OCI-LY1 (cell line): ENCODE data around the gene ADAMTSL3.

ENCODE experiments used
- H2AFZ ChIP-seq: fragments of 200-600 bp; sonication (generic), shearing (Covaris generic); 2 replicates; pipeline ENCODE4 v1.6.0; 2014; ENCODE audit warnings: antibody characterized with exemption, mild to moderate bottlenecking, low read length
- H3F3A ChIP-seq: fragments of 200-600 bp; sonication (generic), shearing (Covaris generic); 2 replicates; pipeline ENCODE4 v1.6.0; 2014; ENCODE audit warnings: mild to moderate bottlenecking, antibody characterized with exemption, low read length, moderate library complexity; ENCODE audit not compliant: insufficient read depth
- H3K27ac ChIP-seq: fragments of 200-600 bp; sonication (generic); 2 replicates; pipeline ENCODE4 v1.5.1; 2014; ENCODE audit warnings: low read length, mixed run types, mild to moderate bottlenecking, low read depth; ENCODE audit not compliant: poor library complexity, severe bottlenecking
- H3K27me3 ChIP-seq: fragments of 200-600 bp; sonication (generic); 2 replicates; pipeline ENCODE4 v1.6.0; 2014; ENCODE audit warnings: antibody characterized with exemption, mild to moderate bottlenecking, low read length, moderate library complexity; ENCODE audit not compliant: insufficient read depth
- H3K36me3 ChIP-seq: fragments of 200-600 bp; sonication (generic); 2 replicates; pipeline ENCODE4 v1.6.1; 2014; ENCODE audit warnings: mild to moderate bottlenecking, antibody characterized with exemption, low read length, moderate library complexity, mixed read lengths; ENCODE audit not compliant: insufficient read depth
- H3K4me1 ChIP-seq: fragments of 200-600 bp; sonication (generic); 2 replicates; pipeline ENCODE4 v1.5.1; 2014; ENCODE audit warnings: mild to moderate bottlenecking, low read length, moderate library complexity; ENCODE audit not compliant: insufficient read depth, severe bottlenecking
- H3K4me2 ChIP-seq: fragments of 200-600 bp; sonication (generic), shearing (Covaris generic); 2 replicates; pipeline ENCODE4 v1.6.1; 2014; ENCODE audit warnings: low read length
- H3K4me3 ChIP-seq: fragments of 200-600 bp; sonication (generic); 2 replicates; pipeline ENCODE4 v1.5.1; 2014; ENCODE audit warnings: low read length, low read depth, mild to moderate bottlenecking, mixed read lengths; ENCODE audit not compliant: poor library complexity, severe bottlenecking
- H3K79me2 ChIP-seq: fragments of 200-600 bp; shearing (Covaris generic); 2 replicates; pipeline ENCODE4 v1.6.1; 2016; ENCODE audit warnings: mixed run types, low read length, mixed read lengths; ENCODE audit not compliant: insufficient read depth
- H3K9ac ChIP-seq: fragments of 200-600 bp; sonication (generic), shearing (Covaris generic); 2 replicates; pipeline ENCODE4 v1.6.1; 2014; ENCODE audit warnings: mild to moderate bottlenecking, low read length, mixed read lengths
- H3K9me2 ChIP-seq: fragments of 200-600 bp; sonication (generic), shearing (Covaris generic); 2 replicates; pipeline ENCODE4 v1.6.1; 2014; ENCODE audit warnings: low read depth, mild to moderate bottlenecking, low read length, mixed read lengths
- H3K9me3 ChIP-seq: fragments of 200-600 bp; shearing (Covaris generic); 2 replicates; pipeline ENCODE4 v1.6.1; 2014; ENCODE audit warnings: low read length, mixed read lengths
- H4K20me1 ChIP-seq: fragments of 200-600 bp; sonication (generic), shearing (Covaris generic); 2 replicates; pipeline ENCODE4 v1.6.0; 2016; ENCODE audit warnings: mild to moderate bottlenecking, low read length; ENCODE audit not compliant: insufficient read depth
- EZH2 ChIP-seq: fragments of 200-600 bp; sonication (generic), shearing (Covaris generic); IDR thresholded peaks from 2 replicates; pipeline ENCODE4 v1.8.0; 2017; ENCODE audit warnings: borderline replicate concordance, mixed run types, mild to moderate bottlenecking, antibody characterized with exemption, low read length, moderate library complexity, mixed read lengths
- TF ChIP-seq, protein P1 (sequence below): fragments of 200-600 bp; sonication (generic), shearing (Covaris generic); IDR thresholded peaks from 2 replicates; pipeline ENCODE4 v1.5.1; 2017; ENCODE audit warnings: mild to moderate bottlenecking, antibody characterized with exemption, low read length, moderate library complexity, mixed read lengths

Gene ADAMTSL3

DNA sequence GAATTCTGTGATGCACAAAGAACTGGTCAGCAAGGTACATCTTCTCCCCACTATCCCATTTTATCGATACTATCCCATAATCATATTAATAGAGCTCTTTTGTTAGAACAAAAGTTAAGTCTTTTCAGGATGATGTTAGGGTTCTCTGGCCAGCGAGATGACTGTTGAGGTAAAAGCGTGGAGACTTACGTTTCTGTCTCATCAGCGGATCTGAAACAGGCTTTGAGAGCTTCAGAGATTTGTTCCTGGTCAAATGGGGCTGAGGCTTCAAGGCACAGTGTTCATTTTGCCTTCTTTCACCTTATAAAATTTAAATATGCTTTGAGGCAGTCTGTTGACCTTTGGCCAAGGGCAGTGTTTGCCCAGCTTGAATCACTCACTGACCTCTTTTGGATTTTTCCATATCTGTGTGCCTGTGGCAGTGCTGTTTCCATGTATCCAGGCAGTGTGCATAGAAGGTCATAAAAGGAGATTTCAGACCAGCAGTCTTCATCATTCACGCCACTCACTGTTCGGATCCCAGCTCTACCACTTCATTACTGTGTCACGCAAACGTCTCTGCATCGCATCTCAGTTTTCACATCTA is 3.1 kb downstream of the ADAMTSL3 start:
- Histone ChIP-seq H3K9ac (no peak overlapping the region), H3K4me2 (no peak overlapping the region), H3K9me3 (no peaks in the 10 kb centered on the region), H3K27me3 (no peaks in the 10 kb centered on the region), H3K9me2 (no peaks in the 10 kb centered on the region), H3K36me3 (no peaks in the 10 kb centered on the region), H3K79me2 (no peaks in the 10 kb centered on the region), H3K4me3 (no peak overlapping the region), H3K4me1 (no peaks in the 10 kb centered on the region), H3F3A (no peaks in the 10 kb centered on the region), H4K20me1 (no peaks in the 10 kb centered on the region), H3K27ac (no peak overlapping the region), H2AFZ (no peak overlapping the region)
- TF ChIP-seq EZH2: no peak
- TF ChIP-seq, protein P1, sequence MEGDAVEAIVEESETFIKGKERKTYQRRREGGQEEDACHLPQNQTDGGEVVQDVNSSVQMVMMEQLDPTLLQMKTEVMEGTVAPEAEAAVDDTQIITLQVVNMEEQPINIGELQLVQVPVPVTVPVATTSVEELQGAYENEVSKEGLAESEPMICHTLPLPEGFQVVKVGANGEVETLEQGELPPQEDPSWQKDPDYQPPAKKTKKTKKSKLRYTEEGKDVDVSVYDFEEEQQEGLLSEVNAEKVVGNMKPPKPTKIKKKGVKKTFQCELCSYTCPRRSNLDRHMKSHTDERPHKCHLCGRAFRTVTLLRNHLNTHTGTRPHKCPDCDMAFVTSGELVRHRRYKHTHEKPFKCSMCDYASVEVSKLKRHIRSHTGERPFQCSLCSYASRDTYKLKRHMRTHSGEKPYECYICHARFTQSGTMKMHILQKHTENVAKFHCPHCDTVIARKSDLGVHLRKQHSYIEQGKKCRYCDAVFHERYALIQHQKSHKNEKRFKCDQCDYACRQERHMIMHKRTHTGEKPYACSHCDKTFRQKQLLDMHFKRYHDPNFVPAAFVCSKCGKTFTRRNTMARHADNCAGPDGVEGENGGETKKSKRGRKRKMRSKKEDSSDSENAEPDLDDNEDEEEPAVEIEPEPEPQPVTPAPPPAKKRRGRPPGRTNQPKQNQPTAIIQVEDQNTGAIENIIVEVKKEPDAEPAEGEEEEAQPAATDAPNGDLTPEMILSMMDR: no peak

DNA sequence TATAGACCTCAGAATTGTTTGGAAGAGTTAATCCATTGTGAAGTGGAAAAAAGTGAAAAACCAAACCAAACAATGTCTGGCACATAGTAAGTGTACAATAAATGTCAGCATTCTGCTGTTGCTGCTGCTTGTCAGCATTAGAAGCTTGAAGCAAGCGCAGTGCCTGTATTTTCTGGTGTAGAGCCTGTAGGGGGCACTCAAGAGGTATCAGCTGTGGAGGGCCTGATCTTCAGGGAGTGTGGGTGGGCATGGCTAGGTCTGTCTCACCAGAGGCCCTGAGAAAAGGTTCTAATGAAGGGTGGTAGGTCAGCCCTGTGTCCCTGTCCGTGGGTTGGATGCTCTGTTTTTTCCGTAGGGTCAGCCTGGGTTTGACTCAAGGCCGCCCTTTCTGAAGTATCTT is 3.6 kb downstream of the ADAMTSL3 start:
- Histone ChIP-seq H3K9me3 (no peaks in the 10 kb centered on the region), H3K4me2 (no peak overlapping the region), H3K9ac (no peak overlapping the region), H3K4me1 (no peaks in the 10 kb centered on the region), H3K9me2 (no peaks in the 10 kb centered on the region), H3F3A (no peaks in the 10 kb centered on the region), H3K4me3 (no peak overlapping the region), H3K79me2 (no peaks in the 10 kb centered on the region), H3K27ac (no peak overlapping the region), H2AFZ (no peak overlapping the region), H3K27me3 (no peaks in the 10 kb centered on the region), H4K20me1 (no peaks in the 10 kb centered on the region), H3K36me3 (no peaks in the 10 kb centered on the region)
- TF ChIP-seq, protein P1: peak; percentile 47
- TF ChIP-seq EZH2: no peak

DNA sequence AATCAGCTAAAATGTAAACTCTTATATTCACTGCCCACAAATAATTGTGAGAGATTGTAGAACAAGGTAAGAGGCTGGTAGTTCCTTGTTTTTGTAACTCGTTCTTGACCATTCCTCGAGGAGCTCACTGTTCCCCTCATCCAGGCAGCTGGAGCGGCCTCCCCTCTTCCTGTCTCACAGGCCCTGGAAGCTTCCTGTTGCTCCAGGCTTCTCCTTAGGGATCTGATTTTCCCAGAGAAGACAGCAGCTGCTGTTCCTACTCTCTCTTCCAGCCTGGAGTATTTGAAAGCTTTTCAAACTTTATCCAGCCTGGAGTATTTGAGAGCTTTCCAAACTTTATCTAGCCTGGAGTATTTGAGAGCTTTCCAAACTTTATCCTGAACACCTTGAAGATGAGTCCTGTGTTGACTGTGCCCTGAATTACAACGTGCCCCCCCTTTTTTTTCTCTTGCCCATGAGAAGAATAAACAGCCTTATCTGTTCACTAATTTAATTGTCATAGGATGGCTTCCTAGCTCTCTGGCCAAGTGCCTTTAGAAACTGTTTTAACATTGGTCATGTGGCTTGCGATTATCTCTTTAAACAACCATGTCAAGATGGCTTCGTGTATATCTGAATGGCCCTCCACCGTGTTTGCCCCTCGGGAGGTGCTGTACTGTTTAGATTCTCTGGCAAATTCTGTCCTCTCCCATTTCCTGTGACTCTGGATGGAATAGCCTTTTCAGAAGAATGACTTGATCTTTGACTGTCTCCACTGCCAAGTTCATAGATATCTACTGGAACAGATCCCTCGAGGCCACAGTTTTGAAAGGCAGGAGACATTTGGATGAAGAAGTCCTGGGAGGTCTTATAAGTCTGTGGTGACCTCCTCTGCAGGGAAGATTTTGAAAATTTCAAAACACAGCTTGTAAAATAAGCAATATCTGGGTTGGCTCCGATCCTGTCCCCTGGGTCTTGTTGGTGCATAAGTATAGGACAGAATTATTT is 4.8 kb downstream of the ADAMTSL3 start:
- Histone ChIP-seq H3K79me2 (no peaks in the 10 kb centered on the region), H3K27ac (no peak overlapping the region), H3K4me2 (no peak overlapping the region), H3K9me2 (no peaks in the 10 kb centered on the region), H3K9ac (no peak overlapping the region), H4K20me1 (no peaks in the 10 kb centered on the region), H3K4me3 (no peak overlapping the region), H2AFZ (no peak overlapping the region), H3K9me3 (no peaks in the 10 kb centered on the region), H3F3A (no peaks in the 10 kb centered on the region), H3K4me1 (no peaks in the 10 kb centered on the region), H3K27me3 (no peaks in the 10 kb centered on the region), H3K36me3 (no peaks in the 10 kb centered on the region)
- TF ChIP-seq EZH2: no peak
- TF ChIP-seq, protein P1: no peak
